AG04450 (cell line): ENCODE measurements around the gene CYP2W1. TPM values are rescaled to one million over a fixed set of nuclear protein-coding genes. Genes with fewer than 3 reads are reported as not detected.

Experiments
- CTCF ChIA-PET: fragments of 300-600, 350-600 bp; formaldehyde crosslinking; extraction: SDS; loops from one replicate; lab custom pipeline; 2022; ENCODE audit warnings: antibody characterized with exemption, inconsistent platforms; lab: Charles Lee
- POLR2A ChIA-PET: fragments of 350-600 bp; formaldehyde crosslinking; extraction: SDS; loops from one replicate; lab custom pipeline; 2021; ENCODE audit warnings: antibody characterized with exemption, inconsistent platforms; lab: Yijun Ruan, JAX
- DNase-seq: peaks from one replicate; pipeline ENCODE4 v3.0.0-alpha.2; 2011; ENCODE audit warnings: low read depth, low spot score
- H3K27ac ChIP-seq: one replicate; pipeline ENCODE4 v1.5.1; 2012; ENCODE audit warnings: low read depth, low read length, control low read depth
- H3K27me3 ChIP-seq: one replicate; pipeline ENCODE4 v1.6.0; 2012; ENCODE audit warnings: low read length; ENCODE audit not compliant: control insufficient read depth, insufficient read depth
- H3K4me3 ChIP-seq: 2 replicates; pipeline ENCODE4 v1.5.1; 2011; ENCODE audit warnings: mild to moderate bottlenecking, low read depth, low read length, control low read depth
- H3K9me3 ChIP-seq: 2 replicates; pipeline ENCODE4 v1.5.1; 2012; ENCODE audit warnings: low read length; ENCODE audit not compliant: control insufficient read depth, insufficient read depth
- polyA plus RNA-seq: library from polyadenylated mRNA; depleted of rRNA; stranded (reverse); fragments of >200 nt; gene quantifications from 2 replicates; pipeline ENCODE4 v1.2.3, GENCODE V29; 2011
- TF ChIP-seq, protein P1 (sequence below): IDR thresholded peaks from 2 replicates; pipeline ENCODE4 v1.5.1; 2011; ENCODE audit warnings: low read depth, low read length, control low read depth, inconsistent platforms

CYP2W1 gene
- polyA plus RNA-seq, 1 experiment = not detected

DNA sequence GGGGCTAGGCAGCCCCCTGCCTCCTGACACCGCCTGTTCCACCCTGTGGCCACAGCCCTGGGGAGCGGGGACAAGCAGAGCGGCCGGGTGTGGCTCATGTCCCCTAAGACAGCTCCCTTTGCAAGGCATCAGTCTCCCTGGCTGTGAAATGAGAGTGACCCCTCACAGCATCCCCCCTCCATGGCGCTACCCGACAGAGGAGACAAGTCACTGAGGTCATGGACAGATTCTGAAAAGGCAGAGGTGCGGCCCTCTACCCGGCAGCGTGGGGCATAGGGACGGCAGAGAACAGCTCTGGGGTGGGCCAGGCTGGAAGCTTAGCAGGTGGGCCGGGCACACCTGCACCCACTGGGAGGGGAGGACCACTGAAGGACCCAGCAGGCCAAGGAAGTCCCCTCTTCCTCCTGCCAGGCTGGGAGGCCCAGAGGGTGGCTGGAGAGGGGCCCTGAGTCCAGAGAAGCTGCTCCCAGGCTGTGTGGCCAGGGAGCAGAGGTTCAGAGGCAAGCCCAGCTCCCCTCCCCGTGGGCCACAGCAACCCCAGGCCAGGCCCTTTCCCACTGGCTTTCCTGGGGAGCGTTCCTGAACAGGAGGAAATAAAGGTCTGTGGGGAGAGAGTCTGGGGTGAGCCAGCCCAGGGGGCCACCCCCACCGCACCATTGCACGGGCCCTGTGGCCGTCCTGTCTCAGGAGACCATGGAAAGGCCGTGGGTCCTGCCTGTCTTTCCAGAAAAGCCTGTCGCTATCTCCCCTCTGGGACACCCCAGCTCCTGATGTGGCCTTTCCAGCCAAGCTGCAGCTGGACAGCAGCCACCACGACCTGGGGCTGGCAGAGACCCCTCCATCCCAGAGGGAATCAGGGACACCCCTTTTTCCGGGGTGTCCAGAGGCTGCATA, 30.2 kb upstream of the CYP2W1 start:
- CTCF ChIA-PET = interaction anchor here (1.2 kb wide), 1 partner anchor 41 kb away, joined by 9 read pairs; no protein-coding TSS in a partner anchor
- peaks cover 31% of the 10 kb centered on the region for H3K27me3 ChIP-seq
- H3K4me3 ChIP-seq = no peak overlapping the region
- TF ChIP-seq, protein P1, sequence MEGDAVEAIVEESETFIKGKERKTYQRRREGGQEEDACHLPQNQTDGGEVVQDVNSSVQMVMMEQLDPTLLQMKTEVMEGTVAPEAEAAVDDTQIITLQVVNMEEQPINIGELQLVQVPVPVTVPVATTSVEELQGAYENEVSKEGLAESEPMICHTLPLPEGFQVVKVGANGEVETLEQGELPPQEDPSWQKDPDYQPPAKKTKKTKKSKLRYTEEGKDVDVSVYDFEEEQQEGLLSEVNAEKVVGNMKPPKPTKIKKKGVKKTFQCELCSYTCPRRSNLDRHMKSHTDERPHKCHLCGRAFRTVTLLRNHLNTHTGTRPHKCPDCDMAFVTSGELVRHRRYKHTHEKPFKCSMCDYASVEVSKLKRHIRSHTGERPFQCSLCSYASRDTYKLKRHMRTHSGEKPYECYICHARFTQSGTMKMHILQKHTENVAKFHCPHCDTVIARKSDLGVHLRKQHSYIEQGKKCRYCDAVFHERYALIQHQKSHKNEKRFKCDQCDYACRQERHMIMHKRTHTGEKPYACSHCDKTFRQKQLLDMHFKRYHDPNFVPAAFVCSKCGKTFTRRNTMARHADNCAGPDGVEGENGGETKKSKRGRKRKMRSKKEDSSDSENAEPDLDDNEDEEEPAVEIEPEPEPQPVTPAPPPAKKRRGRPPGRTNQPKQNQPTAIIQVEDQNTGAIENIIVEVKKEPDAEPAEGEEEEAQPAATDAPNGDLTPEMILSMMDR = no peak
- H3K9me3 ChIP-seq = no peaks in the 10 kb centered on the region
- DNase-seq = no peak
- H3K27ac ChIP-seq = no peak overlapping the region
- POLR2A ChIA-PET = no interaction called here

DNA sequence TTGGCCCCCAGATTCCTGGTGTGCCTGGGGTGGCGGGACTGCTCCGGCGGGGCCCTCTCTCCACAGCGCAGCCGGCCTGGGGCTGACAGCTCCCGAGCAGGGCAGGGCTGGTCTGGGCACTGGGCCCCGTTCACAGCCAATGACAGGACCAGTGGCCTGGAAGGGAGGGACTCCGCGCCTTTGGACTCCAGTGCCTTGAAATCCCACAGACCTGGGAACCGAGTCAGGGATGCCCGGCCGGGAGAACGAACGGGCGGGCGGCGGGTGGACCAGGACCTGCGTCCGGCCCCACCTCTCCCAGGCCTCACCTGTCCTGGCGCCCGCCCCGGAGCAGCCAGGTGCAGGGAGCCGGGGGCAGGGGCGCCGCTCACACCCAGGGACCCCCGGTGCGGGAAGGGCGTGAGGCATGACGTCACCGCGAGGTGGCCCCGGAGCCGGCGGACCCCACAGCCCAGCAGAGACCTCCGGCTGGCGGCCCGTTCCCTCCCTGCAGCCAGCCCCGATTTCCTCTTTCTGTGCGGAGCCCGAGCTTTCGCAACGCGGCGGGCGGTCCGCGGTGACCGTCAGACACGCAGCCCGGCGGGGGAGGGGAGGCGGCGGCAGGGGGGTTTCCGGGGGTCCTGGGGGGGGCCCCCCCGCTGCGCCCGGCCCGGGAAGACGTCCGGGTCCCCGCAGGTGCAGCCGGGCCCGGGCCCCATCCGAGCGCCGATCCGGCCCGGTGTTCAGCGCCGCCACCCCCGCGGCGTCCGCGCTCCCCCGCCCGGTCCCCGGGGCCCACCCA, 29.2 kb upstream of the CYP2W1 start:
- ChIA-PET CTCF (no interaction called here), POLR2A (interaction anchor here (0.7 kb wide), 1 partner anchor 22 kb away, joined by 4 read pairs; the partner anchor contains the start of gene COX19)
- peak overlapping the region; percentile 36; the same call in 1 of the 2 replicates for H3K4me3 ChIP-seq
- H3K27me3 ChIP-seq = peaks cover 36% of the 10 kb centered on the region
- H3K9me3 ChIP-seq = no peaks in the 10 kb centered on the region; the same call in 1 of the 2 replicates
- TF ChIP-seq, protein P1 = no peak
- no peak overlapping the region for H3K27ac ChIP-seq
- no peak for DNase-seq

DNA sequence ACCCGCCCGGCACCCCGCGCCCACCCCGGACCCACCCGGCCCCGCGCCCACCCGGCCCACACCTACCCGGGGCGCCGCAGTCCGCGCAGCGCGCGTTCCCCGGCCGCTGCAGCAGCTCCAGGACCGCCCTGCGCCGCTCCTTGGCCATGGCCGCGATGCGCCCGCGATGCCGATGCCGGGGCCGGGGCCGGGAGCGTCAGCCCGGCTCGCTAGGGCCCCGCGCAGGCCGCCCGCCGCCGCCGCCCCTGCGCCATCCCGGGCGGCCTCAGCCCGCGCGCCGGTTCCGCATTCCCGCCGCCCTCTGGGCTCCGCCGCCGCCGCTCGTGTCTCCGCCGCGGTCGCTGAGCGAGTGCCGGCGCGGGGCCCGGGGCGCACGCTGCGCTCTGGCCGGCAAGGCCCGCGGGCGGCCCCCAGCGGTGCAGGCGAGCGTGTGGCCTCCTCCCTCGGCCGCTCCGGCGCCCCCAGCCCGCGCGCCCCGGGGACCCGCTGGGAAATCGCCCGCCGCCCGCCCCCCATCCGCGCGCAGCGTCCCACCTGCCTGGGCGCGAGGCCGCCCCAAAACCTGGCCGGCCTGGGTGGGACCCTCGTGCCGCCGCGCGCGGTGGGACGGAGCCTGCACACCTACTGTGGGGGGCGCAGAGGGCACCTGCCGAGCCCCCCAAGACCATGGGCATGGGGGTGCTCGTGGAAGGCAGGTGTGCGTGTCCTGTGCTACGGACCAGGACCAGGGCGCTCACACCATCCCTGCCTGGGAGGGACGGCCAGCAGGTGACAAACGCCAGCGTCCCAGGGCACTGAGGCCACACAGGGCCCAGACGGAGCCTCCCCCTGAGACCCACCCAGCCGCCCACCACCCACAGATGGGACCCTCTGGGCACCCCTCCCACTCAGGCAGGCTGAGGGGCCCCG, 28.4 kb upstream of the CYP2W1 start, which contains the start of gene ADAP1:
ADAP1 (minus strand) TSS at position 351 of the 909 bp plus-strand sequence; CDS start at position 148, 203 bp downstream.
- TF ChIP-seq, protein P1 = 0 out of 2 replicates have a peak, but pooled peaks have one; percentile 13
- POLR2A ChIA-PET = interaction anchor here (0.7 kb wide), 1 partner anchor 21 kb away, joined by 4 read pairs; the partner anchor contains the start of gene COX19
- H3K27me3 ChIP-seq = peaks cover 36% of the 10 kb centered on the region
- H3K9me3 ChIP-seq = no peaks in the 10 kb centered on the region; the same call in 1 of the 2 replicates
- DNase-seq = no peak
- no peak within 1 kb of the TSS for H3K27ac ChIP-seq
- H3K4me3 ChIP-seq = peak within 1 kb of the TSS; percentile 36; the same call in 1 of the 2 replicates
- CTCF ChIA-PET = no interaction called here

DNA sequence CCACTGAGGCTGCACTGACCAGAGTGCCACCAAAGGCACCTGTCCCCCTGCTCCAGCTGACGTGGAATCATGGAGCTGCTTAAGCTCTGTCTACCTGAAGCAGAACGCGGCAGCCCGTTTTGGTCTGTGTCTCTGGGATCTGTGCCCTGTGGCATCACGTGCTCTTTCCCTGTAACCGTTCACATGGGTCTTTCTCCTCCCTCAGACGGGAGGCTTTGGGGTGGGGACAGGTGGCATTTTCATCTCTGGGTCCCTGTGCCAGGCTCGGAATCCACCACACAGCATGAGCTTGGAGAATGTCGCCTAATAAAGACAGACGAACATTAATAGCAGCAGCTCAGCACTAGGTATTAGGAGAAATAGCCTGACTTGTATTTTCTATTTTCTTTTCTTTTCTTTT, 26.9 kb upstream of the CYP2W1 start:
- H3K27me3 ChIP-seq = peaks cover 43% of the 10 kb centered on the region
- no peak for DNase-seq
- CTCF ChIA-PET = interaction anchor here (1.0 kb wide), 1 partner anchor 19 kb away, joined by 3 read pairs; no protein-coding TSS in a partner anchor
- TF ChIP-seq, protein P1 = no peak
- no peak overlapping the region for H3K4me3 ChIP-seq
- H3K27ac ChIP-seq = no peak overlapping the region
- POLR2A ChIA-PET = no interaction called here
- H3K9me3 ChIP-seq = no peaks in the 10 kb centered on the region; the same call in 1 of the 2 replicates
